Osteoblast (primary cell): ENCODE measurements around the gene MAPRE3. TPM values are rescaled to one million over a fixed set of nuclear protein-coding genes. Genes with fewer than 3 reads are reported as not detected.

ENCODE experiments used
- DNase-seq: peaks from one replicate; pipeline ENCODE4 v3.0.0; 2011; ENCODE audit warnings: low spot score, mixed read lengths; ENCODE audit not compliant: insufficient read length; ENCODE audit errors: missing footprints
- H2AFZ ChIP-seq: 2 replicates; pipeline ENCODE4 v1.6.0; 2011; ENCODE audit warnings: mild to moderate bottlenecking, low read length
- H3K27ac ChIP-seq: 2 replicates; pipeline ENCODE4 v1.5.1; 2011; ENCODE audit warnings: mild to moderate bottlenecking, low read depth, low read length, moderate library complexity
- H3K27me3 ChIP-seq: 2 replicates; pipeline ENCODE4 v1.6.0; 2012; ENCODE audit warnings: mild to moderate bottlenecking, control low read depth, inconsistent platforms, low read length, moderate library complexity; ENCODE audit not compliant: insufficient read depth
- H3K36me3 ChIP-seq: 2 replicates; pipeline ENCODE4 v1.5.1; 2011; ENCODE audit warnings: mild to moderate bottlenecking, low read length, control low read depth, moderate library complexity; ENCODE audit not compliant: insufficient read depth
- H3K4me1 ChIP-seq: 2 replicates; pipeline ENCODE4 v1.5.1; 2011; ENCODE audit warnings: mild to moderate bottlenecking, low read length, control low read depth, moderate library complexity; ENCODE audit not compliant: insufficient read depth
- H3K4me2 ChIP-seq: 2 replicates; pipeline ENCODE4 v1.6.0; 2011; ENCODE audit warnings: mild to moderate bottlenecking, low read length; ENCODE audit not compliant: insufficient read depth
- H3K4me3 ChIP-seq: fragments of 200-600 bp; sonication (generic); 3 replicates; pipeline ENCODE4 v1.5.1; 2012; ENCODE audit warnings: mild to moderate bottlenecking, low read length, inconsistent platforms; ENCODE audit not compliant: insufficient read depth
- H3K79me2 ChIP-seq: 2 replicates; pipeline ENCODE4 v1.6.0; 2012; ENCODE audit warnings: mild to moderate bottlenecking, low read length, control low read depth, inconsistent platforms; ENCODE audit not compliant: insufficient read depth
- H3K9me3 ChIP-seq: 2 replicates; pipeline ENCODE4 v1.5.1; 2011; ENCODE audit warnings: low read depth, low read length, control low read depth
- H4K20me1 ChIP-seq: 2 replicates; pipeline ENCODE4 v1.6.0; 2012; ENCODE audit warnings: mild to moderate bottlenecking, low read length, control low read depth; ENCODE audit not compliant: insufficient read depth
- CTCF ChIP-seq: IDR thresholded peaks from 2 replicates; pipeline ENCODE4 v1.5.1; 2011; ENCODE audit warnings: mild to moderate bottlenecking, low read depth, low read length, moderate library complexity; ENCODE audit errors: extremely low read depth
- total RNA-seq: library from RNA; depleted of rRNA; stranded (reverse); fragments of >200 nt; gene quantifications from 2 replicates; pipeline ENCODE4 v1.2.3, GENCODE V29; 2012

The MAPRE3 gene
- total RNA-seq, 1 donor: 6.5 TPM

- Histone ChIP-seq H4K20me1 (no peaks in the 10 kb centered on the region), H2AFZ (no peak overlapping the region), H3K9me3 (no peaks in the 10 kb centered on the region), H3K27me3 (peaks cover 29% of the 10 kb centered on the region), H3K36me3 (no peaks in the 10 kb centered on the region), H3K4me3 (no peak overlapping the region), H3K27ac (no peak overlapping the region), H3K79me2 (no peaks in the 10 kb centered on the region), H3K4me1 (no peaks in the 10 kb centered on the region), H3K4me2 (no peak overlapping the region)
- TF ChIP-seq CTCF: no peak
- no peak for DNase-seq
Measured at GRCh38 chr2:26924731-26925099, 45.7 kb upstream of the MAPRE3 start.

- Histone ChIP-seq H3K79me2 (no peaks in the 10 kb centered on the region), H3K4me1 (no peaks in the 10 kb centered on the region), H2AFZ (no peak overlapping the region), H3K27ac (no peak overlapping the region), H3K36me3 (no peaks in the 10 kb centered on the region), H3K4me2 (no peak overlapping the region), H3K27me3 (peaks cover 34% of the 10 kb centered on the region), H3K4me3 (no peak overlapping the region), H4K20me1 (no peaks in the 10 kb centered on the region), H3K9me3 (no peaks in the 10 kb centered on the region)
- DNase-seq: peak; percentile 36
- TF ChIP-seq CTCF: no peak
Measured at GRCh38 chr2:26925100-26925791, 45.2 kb upstream of the MAPRE3 start.

- H3K27me3 ChIP-seq: peaks cover 21% of the 10 kb centered on the region
- no peak for DNase-seq
- H3K4me3 ChIP-seq: no peak overlapping the region
- H3K79me2 ChIP-seq: no peaks in the 10 kb centered on the region
- no peak overlapping the region for H3K27ac ChIP-seq
- H4K20me1 ChIP-seq: no peaks in the 10 kb centered on the region
- no peaks in the 10 kb centered on the region for H3K4me1 ChIP-seq
- H3K9me3 ChIP-seq: no peaks in the 10 kb centered on the region
- H3K4me2 ChIP-seq: no peak overlapping the region
- TF ChIP-seq CTCF: no peak
- H2AFZ ChIP-seq: no peak overlapping the region
- H3K36me3 ChIP-seq: no peaks in the 10 kb centered on the region
Measured at GRCh38 chr2:26927221-26927620, 43.2 kb upstream of the MAPRE3 start.

GRCh38 chr2:26932974-26933373 is 37.5 kb upstream of the MAPRE3 start:
- Histone ChIP-seq H3K27ac (no peak overlapping the region), H3K4me2 (no peak overlapping the region), H3K36me3 (no peaks in the 10 kb centered on the region), H3K4me1 (no peaks in the 10 kb centered on the region), H2AFZ (no peak overlapping the region), H3K4me3 (no peak overlapping the region), H3K9me3 (no peaks in the 10 kb centered on the region), H3K27me3 (peaks cover 28% of the 10 kb centered on the region), H4K20me1 (no peaks in the 10 kb centered on the region), H3K79me2 (no peaks in the 10 kb centered on the region)
- TF ChIP-seq CTCF: no peak
- no peak for DNase-seq
